NCI-H526 (cell line): ENCODE measurements around the gene CEP164.

Experiments used
- DNase-seq, 2 experiments: peaks; one replicate each; lab custom pipeline; 2025; lab: John Stamatoyannopoulos, UW

Gene CEP164

DNA sequence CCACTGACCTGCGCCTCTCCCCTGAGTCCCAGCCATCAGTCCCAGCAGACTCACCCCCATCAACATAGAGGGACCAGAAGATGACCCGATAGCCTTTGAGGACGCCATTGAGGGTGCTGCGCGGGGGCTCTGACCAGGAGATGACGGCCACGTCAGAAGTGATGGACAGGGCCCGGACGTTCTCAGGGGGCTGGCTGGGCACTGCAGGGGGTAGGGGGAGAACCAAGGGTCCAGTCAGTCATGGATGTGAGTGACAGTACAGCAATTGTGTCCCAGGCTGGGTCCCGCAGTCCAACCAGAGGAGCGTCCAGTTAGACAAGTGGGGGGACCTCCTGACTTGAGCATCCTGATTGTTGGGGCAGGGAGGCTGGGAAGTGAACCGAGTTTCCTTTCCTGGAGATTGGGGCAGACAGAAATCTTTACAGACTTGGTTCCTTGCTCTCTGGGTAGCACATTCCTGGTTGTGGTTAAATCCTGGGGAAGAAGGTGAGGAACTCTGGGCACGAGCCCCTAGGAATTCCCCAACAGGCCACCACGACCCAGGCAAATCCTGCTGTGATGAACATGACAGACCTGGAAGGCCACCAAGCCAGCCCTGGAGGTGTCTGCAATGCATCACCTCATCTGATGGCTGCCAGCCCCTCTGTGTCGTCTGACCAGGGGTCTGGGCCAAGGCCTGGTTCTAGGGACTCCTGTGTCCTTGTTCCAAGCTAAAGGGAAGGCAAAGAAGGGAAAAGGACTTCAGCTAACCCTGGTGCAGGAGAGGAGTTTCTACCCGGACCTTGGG is 133.9 kb downstream of the CEP164 start:
- DNase-seq = no peak

GRCh38 chr11:117462183-117462863 is 134.7 kb downstream of the CEP164 start:
- DNase-seq = no peak

DNA sequence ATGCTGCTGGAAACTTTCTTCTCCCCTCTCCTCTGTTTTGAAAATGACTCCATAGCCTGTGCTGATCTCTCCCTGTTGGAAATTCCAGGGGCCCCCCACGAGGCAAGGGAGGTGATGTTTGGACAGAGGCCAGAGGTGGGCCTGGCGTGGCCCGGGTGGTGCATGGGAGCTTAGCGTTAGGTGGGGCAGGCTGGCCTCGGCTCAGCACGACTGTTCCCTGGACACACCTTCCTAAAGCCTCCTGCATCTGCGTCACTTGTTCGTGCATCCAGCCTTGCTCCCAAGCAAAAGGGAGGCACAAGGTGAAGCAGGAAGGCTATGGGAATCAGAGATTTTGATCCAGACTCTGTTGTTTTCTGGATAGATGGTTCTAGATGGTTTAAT is 135.2 kb downstream of the CEP164 start:
- no peak for DNase-seq
